OCI-LY7 (cell line): Measurements from ENCODE around the gene MAPT.

Experiments
- CTCF ChIP-seq: fragments of 200-600 bp; sonication (generic); conservative IDR thresholded peaks from 2 replicates; pipeline ENCODE4 v1.5.1; 2014; ENCODE audit warnings: mild to moderate bottlenecking, antibody characterized with exemption, low read length, moderate library complexity, mixed read lengths
- EZH2phosphoT487 ChIP-seq: fragments of 200-600 bp; sonication (generic); IDR thresholded peaks from 2 replicates; pipeline ENCODE4 v1.6.1; 2018; ENCODE audit warnings: low read depth, borderline replicate concordance, mild to moderate bottlenecking, mixed run types, antibody characterized with exemption, low read length, moderate library complexity, mixed read lengths

GRCh38 chr17:45977506-45977824 is 83.1 kb downstream of the MAPT start:
- TF ChIP-seq CTCF = no peak
- TF ChIP-seq EZH2phosphoT487 = no peak
